Measurements from ENCODE around the gene CRTAP. TPM values are rescaled to one million over a fixed set of nuclear protein-coding genes. Genes with fewer than 3 reads are reported as not detected.

CRTAP gene
- total and polyA plus RNA-seq, 2 experiments from 2014 or later: 71.9 to 210 TPM

- no peak overlapping the region for H3K4me3 Mint-ChIP-seq
These were observed 29.9 kb upstream of the CRTAP start for GRCh38 chr3:33083958-33084357.

GRCh38 chr3:33088691-33089090 lies 25.1 kb upstream of the CRTAP start:
- Histone ChIP-seq H3K27me3 (ENCODE audit: insufficient read depth) (no peaks in the 10 kb centered on the region), H3K4me3 (no peak overlapping the region), H3K4me1 (ENCODE audit: insufficient read depth) (no peaks in the 10 kb centered on the region), H3K27ac (ENCODE audit: low read depth) (no peak overlapping the region), H3K4me2 (no peak overlapping the region), H3F3A (replicated peaks; ENCODE audit: low read depth) (no peaks in the 10 kb centered on the region), H3K79me2 (replicated peaks; ENCODE audit: insufficient read depth) (peaks cover 86% of the 10 kb centered on the region), H3K36me3 (ENCODE audit: insufficient read depth) (no peaks in the 10 kb centered on the region), H4K20me1 (replicated peaks; ENCODE audit: insufficient read depth) (peaks cover 23% of the 10 kb centered on the region), H2AFZ (no peak overlapping the region), H3K9me2 (ENCODE audit: insufficient read depth) (no peaks in the 10 kb centered on the region)
- no peaks in the 10 kb centered on the region for H3K9me3 Mint-ChIP-seq
- DNase-seq (ENCODE audit: low spot score): no peak
- no peak overlapping the region for H3K4me3 Mint-ChIP-seq
- TF ChIP-seq EZH2phosphoT487 (IDR thresholded peaks at IDR 0.05; ENCODE audit: unreplicated experiment) (no peak), NANOG (IDR thresholded peaks at IDR 0.05; ENCODE audit: borderline replicate concordance) (no peak), ZNF462 (CRISPR knock-in tag; IDR thresholded peaks at IDR 0.05) (no peak), POLR2AphosphoS5 (IDR thresholded peaks at IDR 0.05; ENCODE audit: low read depth) (no peak), REST (IDR thresholded peaks at IDR 0.05; ENCODE audit: unreplicated experiment) (no peak), JUNB (IDR thresholded peaks at IDR 0.05; ENCODE audit: unreplicated experiment) (no peak), CREB1 (CRISPR knock-in tag; IDR thresholded peaks at IDR 0.05; ENCODE audit: low read depth) (no peak), EZH2 (IDR thresholded peaks at IDR 0.05; ENCODE audit: low read depth, unreplicated experiment) (no peak), ZNF114 (CRISPR knock-in tag; IDR thresholded peaks at IDR 0.05) (no peak)
- no peak for ATAC-seq
- H3K27ac Mint-ChIP-seq: no peak overlapping the region
- H3K4me1 Mint-ChIP-seq: peaks cover 8% of the 10 kb centered on the region
- H3K27me3 Mint-ChIP-seq (ENCODE audit: insufficient read depth, low read depth, poor library complexity): peaks cover 3% of the 10 kb centered on the region
- peaks cover 19% of the 10 kb centered on the region for H3K36me3 Mint-ChIP-seq (ENCODE audit: low read depth)

More at GRCh38 chr3:33083958-33084357, 29.9 kb upstream of the CRTAP start:
- Histone ChIP-seq H3K4me3 (no peak overlapping the region), H4K20me1 (replicated peaks; ENCODE audit: insufficient read depth) (no peaks in the 10 kb centered on the region; the same call in 1 of the 2 replicates), H3K27me3 (ENCODE audit: insufficient read depth) (no peaks in the 10 kb centered on the region), H3K79me2 (replicated peaks; ENCODE audit: insufficient read depth) (peaks cover 54% of the 10 kb centered on the region), H3K27ac (ENCODE audit: low read depth) (no peak overlapping the region), H3K9me2 (ENCODE audit: insufficient read depth) (no peaks in the 10 kb centered on the region), H3F3A (replicated peaks; ENCODE audit: low read depth) (no peaks in the 10 kb centered on the region), H3K4me1 (ENCODE audit: insufficient read depth) (no peaks in the 10 kb centered on the region), H2AFZ (no peak overlapping the region), H3K4me2 (no peak overlapping the region), H3K36me3 (ENCODE audit: insufficient read depth) (no peaks in the 10 kb centered on the region)
- H3K27me3 Mint-ChIP-seq (ENCODE audit: insufficient read depth, low read depth, poor library complexity): peaks cover 3% of the 10 kb centered on the region
- H3K36me3 Mint-ChIP-seq (ENCODE audit: low read depth): peaks cover 3% of the 10 kb centered on the region; the same call in 1 of the 3 replicates
- DNase-seq (ENCODE audit: low spot score) (peak; percentile 40), ATAC-seq (peak; percentile 80)
- TF ChIP-seq ZNF331 (CRISPR knock-in tag; IDR thresholded peaks at IDR 0.05; ENCODE audit: low read depth): no peak
- no peak for TF ChIP-seq EZH2 (IDR thresholded peaks at IDR 0.05; ENCODE audit: low read depth, unreplicated experiment)
- H3K4me1 Mint-ChIP-seq: peaks cover 8% of the 10 kb centered on the region
- H3K9me3 Mint-ChIP-seq: no peaks in the 10 kb centered on the region
- H3K27ac Mint-ChIP-seq: no peak overlapping the region
